IMR-90 (cell line): ENCODE measurements around the gene TMEM209. TPM values are rescaled to one million over a fixed set of nuclear protein-coding genes. Genes with fewer than 3 reads are reported as not detected.

Source experiments
- ATAC-seq: fragments of 200-7000 bp; cut with Tn5 transposase; 2 replicates; pipeline ENCODE4 v1.9.1; 2020; ENCODE audit warnings: low read depth, mild to moderate bottlenecking, moderate library complexity
- BruUV-seq: library from RNA; stranded (reverse); fragments of 400-500 nt; replicated peaks from 2 replicates; lab custom pipeline; 2021; lab: Mats Ljungman, UMichigan
- CTCF ChIA-PET: fragments of 300-600 bp; formaldehyde crosslinking; extraction: SDS; loops from one replicate; lab custom pipeline; 2021; ENCODE audit warnings: antibody characterized with exemption; lab: Yijun Ruan, JAX
- POLR2A ChIA-PET: fragments of 300-600 bp; sonication (Branson Sonifier 250); formaldehyde crosslinking; loops from one replicate; lab custom pipeline; 2022; ENCODE audit warnings: antibody characterized with exemption; ENCODE audit not compliant: unreplicated experiment; lab: Charles Lee
- DNase-seq: peaks from one replicate; pipeline ENCODE4 v3.0.0; 2013
- H2AFZ ChIP-seq: replicated peaks from 2 replicates; pipeline ENCODE3; 2013; ENCODE audit warnings: low read length, mild to moderate bottlenecking; ENCODE audit not compliant: poor library complexity
- H2AK5ac ChIP-seq: 2 replicates; pipeline ENCODE4 v1.6.1; 2013; ENCODE audit warnings: low read depth, low read length, inconsistent platforms
- H2AK9ac ChIP-seq: replicated peaks from 2 replicates; pipeline ENCODE3; 2013; ENCODE audit warnings: mild to moderate bottlenecking, low read depth, low read length, moderate library complexity; ENCODE audit not compliant: poor library complexity
- H2BK120ac ChIP-seq: 2 replicates; pipeline ENCODE4 v1.6.1; 2013; ENCODE audit warnings: low read depth, low read length, inconsistent platforms
- H2BK15ac ChIP-seq: 3 replicates; pipeline ENCODE4 v1.6.1; 2013; ENCODE audit warnings: low read depth, low read length, inconsistent platforms
- H2BK20ac ChIP-seq: 2 replicates; pipeline ENCODE4 v1.6.1; 2013; ENCODE audit warnings: low read depth, mild to moderate bottlenecking, inconsistent platforms, low read length, moderate library complexity
- H2BK5ac ChIP-seq: 2 replicates; pipeline ENCODE4 v1.6.1; 2013; ENCODE audit warnings: mild to moderate bottlenecking, low read depth, low read length, inconsistent platforms; ENCODE audit not compliant: poor library complexity, severe bottlenecking
- H3K14ac ChIP-seq: replicated peaks from 2 replicates; pipeline ENCODE4 v1.6.1; 2013; ENCODE audit warnings: low read depth, low read length, inconsistent platforms
- H3K18ac ChIP-seq: 2 replicates; pipeline ENCODE4 v1.6.1; 2013; ENCODE audit warnings: low read depth, low read length, control low read depth
- H3K23ac ChIP-seq: 2 replicates; pipeline ENCODE4 v1.6.1; 2013; ENCODE audit warnings: low read depth, low read length, inconsistent platforms
- H3K27ac ChIP-seq: 2 replicates; pipeline ENCODE4 v1.5.1; 2013; ENCODE audit warnings: mild to moderate bottlenecking, control low read depth, low read length; ENCODE audit not compliant: insufficient read depth
- H3K27me3 ChIP-seq: 2 replicates; pipeline ENCODE4 v1.6.1; 2013; ENCODE audit warnings: low read length; ENCODE audit not compliant: control insufficient read depth, insufficient read depth
- H3K36me3 ChIP-seq: 2 replicates; pipeline ENCODE4 v1.6.1; 2013; ENCODE audit warnings: low read length, mixed read lengths; ENCODE audit not compliant: control insufficient read depth, insufficient read depth
- H3K4ac ChIP-seq: 2 replicates; pipeline ENCODE4 v1.6.1; 2013; ENCODE audit warnings: low read depth, low read length, inconsistent platforms
- H3K4me1 ChIP-seq: 2 replicates; pipeline ENCODE4 v1.6.1; 2013; ENCODE audit warnings: low read length, mixed read lengths; ENCODE audit not compliant: control insufficient read depth, insufficient read depth
- H3K4me2 ChIP-seq: 2 replicates; pipeline ENCODE4 v1.6.1; 2013; ENCODE audit warnings: low read depth, mild to moderate bottlenecking, control low read depth, low read length, moderate library complexity
- H3K4me3 ChIP-seq: 2 replicates; pipeline ENCODE4 v1.5.1; 2013; ENCODE audit warnings: low read depth, mild to moderate bottlenecking, control low read depth, low read length, moderate library complexity; ENCODE audit not compliant: insufficient read depth
- H3K56ac ChIP-seq: 2 replicates; pipeline ENCODE4 v1.6.1; 2013; ENCODE audit warnings: low read length, inconsistent platforms; ENCODE audit not compliant: insufficient read depth; ENCODE audit errors: extremely low read depth
- H3K79me1 ChIP-seq, 2 experiments: 2 replicates each; pipeline ENCODE4 v1.6.1; 2013; ENCODE audit warnings: low read length in 2 of 2, inconsistent platforms in 1 of 2, low read depth in 1 of 2
- H3K9ac ChIP-seq: 2 replicates; pipeline ENCODE4 v1.6.1; 2013; ENCODE audit warnings: low read depth, low read length, control low read depth
- H3K9me1 ChIP-seq: 2 replicates; pipeline ENCODE4 v1.6.1; 2013; ENCODE audit warnings: low read length, inconsistent platforms; ENCODE audit not compliant: insufficient read depth
- H3K9me3 ChIP-seq: 2 replicates; pipeline ENCODE4 v1.6.1; 2013; ENCODE audit warnings: low read length; ENCODE audit not compliant: control insufficient read depth, insufficient read depth
- H4K20me1 ChIP-seq: 2 replicates; pipeline ENCODE4 v1.6.1; 2013; ENCODE audit warnings: low read length, inconsistent platforms; ENCODE audit not compliant: insufficient read depth
- H4K5ac ChIP-seq: 2 replicates; pipeline ENCODE4 v1.6.1; 2013; ENCODE audit warnings: mild to moderate bottlenecking, low read depth, low read length, control low read depth
- H4K8ac ChIP-seq, 2 experiments: 2 replicates each; pipeline ENCODE4 v1.6.1; 2013; ENCODE audit warnings: low read depth in 2 of 2, low read length in 2 of 2, control low read depth in 1 of 2, inconsistent platforms in 1 of 2
- H4K91ac ChIP-seq: 2 replicates; pipeline ENCODE4 v1.6.1; 2013; ENCODE audit warnings: low read depth, low read length, inconsistent platforms; ENCODE audit not compliant: insufficient read depth
- BHLHE40 ChIP-seq: fragments of 150-350 bp; IDR thresholded peaks from 2 replicates; pipeline ENCODE4 v1.6.1; 2016; ENCODE audit warnings: mild to moderate bottlenecking, low read depth, low read length
- CEBPB ChIP-seq: IDR thresholded peaks from 2 replicates; pipeline ENCODE4 v1.6.1; 2012; ENCODE audit warnings: low read depth, low read length, improper control_type of control experiment
- CHD1 ChIP-seq: IDR thresholded peaks from 2 replicates; pipeline ENCODE4 v1.6.1; 2012; ENCODE audit warnings: low read depth, low read length, improper control_type of control experiment
- FOS ChIP-seq: fragments of 150-350 bp; IDR thresholded peaks from 2 replicates; pipeline ENCODE4 v1.6.1; 2016; ENCODE audit warnings: low read depth, low read length
- MAFK ChIP-seq: IDR thresholded peaks from 2 replicates; pipeline ENCODE4 v1.6.1; 2012; ENCODE audit warnings: low read depth, low read length, improper control_type of control experiment
- NFE2L2 ChIP-seq: fragments of 150-350 bp; IDR thresholded peaks from 2 replicates; pipeline ENCODE4 v1.6.1; 2016; ENCODE audit warnings: low read depth, mild to moderate bottlenecking, low read length
- RCOR1 ChIP-seq: IDR thresholded peaks from 2 replicates; pipeline ENCODE4 v1.6.1; 2012; ENCODE audit warnings: mild to moderate bottlenecking, low read length, improper control_type of control experiment; ENCODE audit not compliant: insufficient replicate concordance
- RFX5 ChIP-seq: IDR thresholded peaks from 2 replicates; pipeline ENCODE4 v1.8.0; 2012; ENCODE audit warnings: low read depth, mild to moderate bottlenecking, low read length, moderate library complexity
- WGBS, 2 experiments: methylation state at CpG; one replicate each; pipeline versions ENCODE4 v1.1.5 to v1.1.7; 2013; ENCODE audit warnings: missing lambda C conversion rate in 2 of 2; ENCODE audit not compliant: insufficient read length in 1 of 2; ENCODE audit errors: extremely low coverage in 2 of 2; 5-methylcytosine and 5-hydroxymethylcytosine counted together
- dilution Hi-C: fragments of 300-500 bp; cut with HindIII; formaldehyde crosslinking; loops from one replicate; pipeline ENCODE4 v1.14.3; 2018; ENCODE audit warnings: low sequenced_read_pairs; ENCODE audit not compliant: unreplicated experiment
- in situ Hi-C: fragments of 300-500 bp; cut with MboI; formaldehyde crosslinking; loops from 3 replicates; pipeline ENCODE4 v1.14.3; 2019; ENCODE audit warnings: low sequenced_read_pairs, inconsistent platforms, mixed read lengths
- intact Hi-C: fragments of 100-400 bp; cut with micrococcal nuclease; formaldehyde crosslinking; loops from 2 replicates; pipeline ENCODE4 v1.10.0; 2022
- polyA plus RNA-seq, 3 experiments: library from polyadenylated mRNA; depleted of rRNA; stranded (reverse); fragments of >200 nt; gene quantifications; 2 replicates each; pipeline ENCODE4 v1.2.3, GENCODE V29; 2012; ENCODE audit warnings: low replicate concordance in 1 of 3
- total RNA-seq: library from RNA; depleted of rRNA; stranded (reverse); fragments of >200 nt; gene quantifications from 2 replicates; pipeline ENCODE4 v1.2.3, GENCODE V29; 2012

The TMEM209 gene
- total and polyA plus RNA-seq, 2 of the 4 experiments (the other 2 are of a cell fraction): 8.0 to 11.3 TPM

- no peaks in the 10 kb centered on the region for H3K9me3 ChIP-seq
- peak overlapping the region; percentile 62; the same call in 1 of the 2 replicates for H2AK5ac ChIP-seq
- peak overlapping the region; percentile 84 for H2AK9ac ChIP-seq
- peaks cover 8% of the 10 kb centered on the region; the same call in 1 of the 2 replicates for H3K36me3 ChIP-seq
- dilution Hi-C loops: no loop called here
- peak overlapping the region; percentile 9; the same call in 1 of the 2 replicates for H3K18ac ChIP-seq
- H3K27ac ChIP-seq: peak overlapping the region; percentile 1; the same call in 1 of the 2 replicates
- DNase-seq: no peak
- 0 out of 2 replicates have a peak overlapping the region, but pooled peaks have one; percentile 0 for H3K14ac ChIP-seq
- H2BK20ac ChIP-seq: no peak overlapping the region
- 0 out of 2 replicates have a peak overlapping the region, but pooled peaks have one; percentile 25 for H2BK120ac ChIP-seq
- no peak overlapping the region; the same call in 2 of the 3 replicates for H2BK15ac ChIP-seq
- peak overlapping the region; percentile 27 for H3K4me3 ChIP-seq
- H4K91ac ChIP-seq: peak overlapping the region; percentile 68; the same call in 1 of the 2 replicates
- H2AFZ ChIP-seq: peak overlapping the region; percentile 93
- H4K8ac ChIP-seq: peak overlapping the region; percentile 93 to 97; a peak in 3 of 4 replicates
- CTCF ChIA-PET: no interaction called here
- intact Hi-C loops: no loop called here
- no peak overlapping the region for H2BK5ac ChIP-seq
- peaks cover 5% of the 10 kb centered on the region; the same call in 1 of the 2 replicates for H3K9me1 ChIP-seq
- in situ Hi-C loops: no loop called here
- peak overlapping the region; percentile 72 for H3K4ac ChIP-seq
- no peaks in the 10 kb centered on the region for H3K27me3 ChIP-seq
- 0 out of 2 replicates have a peak overlapping the region, but pooled peaks have one; percentile 38 for H3K23ac ChIP-seq
- POLR2A ChIA-PET: no interaction called here
- H4K5ac ChIP-seq: peak overlapping the region; percentile 90
- H3K4me1 ChIP-seq: peaks cover 19% of the 10 kb centered on the region
- H3K79me1 ChIP-seq: no peaks in the 10 kb centered on the region; a peak in 1 of 4 replicates
- peak overlapping the region; percentile 57 for H3K4me2 ChIP-seq
- no TSS peak for BruUV-seq
- WGBS, 2 experiments: 75% methylated on average over 8 of the region's 17 CpGs; no CpG with 5 or more reads in 1 of the 2 experiments
- no peak overlapping the region for H3K56ac ChIP-seq
- H3K9ac ChIP-seq: peak overlapping the region; percentile 90
- TF ChIP-seq MAFK (no peak), CHD1 (no peak), FOS (no peak), NFE2L2 (no peak), CEBPB (no peak), RCOR1 (no peak), BHLHE40 (no peak), RFX5 (no peak)
- 0 out of 2 replicates have a peak, but pooled peaks have one; percentile 5 for ATAC-seq
- no peaks in the 10 kb centered on the region for H4K20me1 ChIP-seq
These were observed 63.1 kb downstream of the TMEM209 start for GRCh38 chr7:130141884-130142653.
